HCT116 (cell line): ENCODE results near the gene AP4S1. TPM values are rescaled to one million over a fixed set of nuclear protein-coding genes. Genes with fewer than 3 reads are reported as not detected.
"Not testable (repeated sequence)": the region's sequence is repeated elsewhere in the genome, so short reads cannot be mapped to it uniquely, and the experiment has no call there.

ENCODE experiments used
- ATAC-seq: fragments of 200-7000 bp; cut with Tn5 transposase; 2 replicates; pipeline ENCODE4 v1.9.1; 2020; ENCODE audit warnings: mild to moderate bottlenecking, moderate library complexity
- BruUV-seq: library from RNA; stranded (reverse); fragments of 400-500 nt; replicated peaks from 2 replicates; lab custom pipeline; 2021; lab: Mats Ljungman, UMichigan
- CTCF ChIA-PET: fragments of 300-600 bp; sonication (Branson Sonifier 250); formaldehyde crosslinking; loops from one replicate; lab custom pipeline; 2021; ENCODE audit warnings: antibody characterized with exemption; lab: Charles Lee
- POLR2A ChIA-PET: fragments of 300-600, 350-600 bp; sonication (Branson Sonifier 250); formaldehyde crosslinking; loops from one replicate; lab custom pipeline; 2021; ENCODE audit warnings: antibody characterized with exemption; lab: Charles Lee
- RAD21 ChIA-PET, 2 experiments: fragments of 300-600 bp; sonication (Branson Sonifier 250); formaldehyde crosslinking; loops; one replicate each; lab custom pipeline; 2023; ENCODE audit warnings: low total read pairs in 2 of 2; ENCODE audit not compliant: uncharacterized antibody in 2 of 2, unreplicated experiment in 2 of 2, low non-redundant PET in 1 of 2; lab: Charles Lee
- DNase-seq: peaks from one replicate; pipeline ENCODE4 v3.0.0-alpha.2; 2010; ENCODE audit warnings: low read depth, low spot score
- H2AFZ ChIP-seq: fragments of 200-600 bp; shearing (Covaris generic), sonication (generic); 2 replicates; pipeline ENCODE4 v1.6.1; 2017; ENCODE audit warnings: low read depth, mixed run types, mixed read lengths, antibody characterized with exemption, low read length; ENCODE audit not compliant: poor library complexity, severe bottlenecking
- H3K27ac ChIP-seq: 2 replicates; pipeline ENCODE4 v1.5.1; 2012; ENCODE audit warnings: low read depth, low read length
- H3K27me3 ChIP-seq: fragments of 200-600 bp; sonication (generic); 2 replicates; pipeline ENCODE4 v1.6.1; 2016; ENCODE audit warnings: mixed run types, low read length, mixed read lengths; ENCODE audit not compliant: insufficient read depth
- H3K36me3 ChIP-seq, 2 experiments: fragments of 200-500 bp in 1 of 2; fragments of 200-600 bp in 1 of 2; sonication (Bioruptor generic) in 1 of 2; sonication (generic) in 1 of 2; 2 replicates each; pipeline versions ENCODE4 v1.5.1 to v1.6.1; 2014 to 2016; ENCODE audit warnings: low read length in 2 of 2, inconsistent platforms in 1 of 2, mixed read lengths in 1 of 2, mixed run types in 1 of 2; ENCODE audit not compliant: insufficient read depth in 2 of 2, control insufficient read depth in 1 of 2
- H3K4me1 ChIP-seq, 2 experiments: fragments of 200-600 bp in 1 of 2; sonication (generic) in 1 of 2; 2 replicates each; pipeline versions ENCODE4 v1.5.1 to v1.6.1; 2012 to 2017; ENCODE audit warnings: low read length in 2 of 2, inconsistent platforms in 1 of 2, mild to moderate bottlenecking in 1 of 2, mixed read lengths in 1 of 2, mixed run types in 1 of 2, moderate library complexity in 1 of 2; ENCODE audit not compliant: insufficient read depth in 2 of 2, control insufficient read depth in 1 of 2
- H3K4me2 ChIP-seq: fragments of 200-600 bp; sonication (generic); 2 replicates; pipeline ENCODE4 v1.6.1; 2017; ENCODE audit warnings: mixed run types, low read length, mixed read lengths
- H3K4me3 ChIP-seq, 2 experiments: fragments of 200-600 bp in 1 of 2; sonication (generic) in 1 of 2; replicated peaks in 1 of 2; 2 replicates each; pipeline ENCODE4 v1.5.1; 2011 to 2016; ENCODE audit warnings: low read length in 2 of 2, control low read depth in 1 of 2, low read depth in 1 of 2, mild to moderate bottlenecking in 1 of 2, mixed read lengths in 1 of 2, mixed run types in 1 of 2
- H3K79me2 ChIP-seq: fragments of 200-600 bp; sonication (generic); 2 replicates; pipeline ENCODE4 v1.6.1; 2017; ENCODE audit warnings: mild to moderate bottlenecking, mixed run types, low read length, moderate library complexity, mixed read lengths; ENCODE audit not compliant: insufficient read depth
- H3K9ac ChIP-seq: fragments of 200-600 bp; sonication (generic); 2 replicates; pipeline ENCODE4 v1.6.1; 2016; ENCODE audit warnings: low read length, mixed read lengths
- H3K9me2 ChIP-seq: fragments of 200-600 bp; sonication (generic), shearing (Covaris generic); 2 replicates; pipeline ENCODE4 v1.6.1; 2017; ENCODE audit warnings: mixed run types, mild to moderate bottlenecking, moderate library complexity; ENCODE audit not compliant: insufficient read depth
- H3K9me3 ChIP-seq, 2 experiments: fragments of 200-500 bp in 1 of 2; fragments of 200-600 bp in 1 of 2; sonication (Bioruptor generic) in 1 of 2; sonication (generic) in 1 of 2; 2 replicates each; pipeline ENCODE4 v1.6.1; 2014 to 2017; ENCODE audit warnings: low read length in 2 of 2, mixed read lengths in 2 of 2, inconsistent platforms in 1 of 2, low read depth in 1 of 2, mild to moderate bottlenecking in 1 of 2, mixed run types in 1 of 2, moderate library complexity in 1 of 2; ENCODE audit not compliant: control insufficient read depth in 1 of 2, insufficient read depth in 1 of 2
- H4K20me1 ChIP-seq: fragments of 200-600 bp; sonication (generic), shearing (Covaris generic); 2 replicates; pipeline ENCODE4 v1.6.1; 2017; ENCODE audit warnings: mixed run types, mild to moderate bottlenecking, moderate library complexity; ENCODE audit not compliant: insufficient read depth
- CEBPB ChIP-seq: IDR thresholded peaks from 2 replicates; pipeline ENCODE4 v1.6.1; 2012; ENCODE audit warnings: low read depth
- ELF1 ChIP-seq: IDR thresholded peaks from 2 replicates; pipeline ENCODE4 v1.6.1; 2012; ENCODE audit warnings: low read depth, borderline replicate concordance
- EZH2phosphoT487 ChIP-seq: fragments of 200-600 bp; IDR thresholded peaks from 2 replicates; pipeline ENCODE4 v1.6.1; 2018; ENCODE audit warnings: antibody characterized with exemption, borderline replicate concordance
- POLR2AphosphoS5 ChIP-seq: IDR thresholded peaks from 2 replicates; pipeline ENCODE4 v1.6.1; 2011; ENCODE audit warnings: mild to moderate bottlenecking, low read depth, low read length, moderate library complexity
- RAD21 ChIP-seq: IDR thresholded peaks from 2 replicates; pipeline ENCODE4 v1.6.1; 2012; ENCODE audit warnings: low read depth, mild to moderate bottlenecking
- SIN3A ChIP-seq: IDR thresholded peaks from 2 replicates; pipeline ENCODE4 v1.6.1; 2012; ENCODE audit warnings: low read depth
- SP1 ChIP-seq: IDR thresholded peaks from 2 replicates; pipeline ENCODE4 v1.6.1; 2012; ENCODE audit warnings: low read depth
- TCF7L2 ChIP-seq: IDR thresholded peaks from 2 replicates; pipeline ENCODE4 v1.7.0; 2011; ENCODE audit warnings: borderline replicate concordance, inconsistent platforms; ENCODE audit not compliant: insufficient read depth, insufficient read length; ENCODE audit errors: extremely low read depth
- YY1 ChIP-seq: IDR thresholded peaks from 2 replicates; pipeline ENCODE4 v1.6.1; 2011; ENCODE audit warnings: low read length, low read depth, moderate library complexity, mild to moderate bottlenecking; ENCODE audit not compliant: insufficient replicate concordance; ENCODE audit errors: extremely low read depth
- ZBTB33 ChIP-seq: IDR thresholded peaks from 2 replicates; pipeline ENCODE4 v1.6.1; 2011; ENCODE audit warnings: mild to moderate bottlenecking, low read length, moderate library complexity; ENCODE audit not compliant: insufficient replicate concordance; ENCODE audit errors: extremely low read depth
- ZNF274 ChIP-seq: fragments of 200-500 bp; sonication (Bioruptor generic); IDR thresholded peaks from 2 replicates; pipeline ENCODE4 v1.6.1; 2014; ENCODE audit warnings: mild to moderate bottlenecking, low read depth, low read length, inconsistent platforms
- intact Hi-C: fragments of 100-400 bp; cut with micrococcal nuclease; formaldehyde crosslinking; loops from 2 replicates; pipeline ENCODE4 v1.10.0; 2022
- total RNA-seq: library from RNA; stranded (reverse); gene quantifications from one replicate; pipeline ENCODE4 v1.2.1, GENCODE V29; 2021; ENCODE audit not compliant: unreplicated experiment

AP4S1 gene
- total RNA-seq, 1 experiment from 2014 or later, result 5.0 TPM

GRCh38 chr14:31051023-31051422 lies 25.6 kb downstream of the AP4S1 start:
- Histone ChIP-seq H3K9ac (no peak overlapping the region), H3K4me1 (peaks cover 43 to 44% of the 10 kb centered on the region in 2 experiments), H4K20me1 (no peaks in the 10 kb centered on the region), H3K27me3 (no peaks in the 10 kb centered on the region), H2AFZ (no peak overlapping the region), H3K4me3 (no peak overlapping the region), H3K9me2 (no peaks in the 10 kb centered on the region), H3K79me2 (no peaks in the 10 kb centered on the region), H3K4me2 (no peak overlapping the region), H3K36me3 (no peaks in the 10 kb centered on the region), H3K27ac (no peak overlapping the region), H3K9me3 (no peaks in the 10 kb centered on the region)
- ChIA-PET RAD21 (interaction anchor here in 1 of 2 experiments (0.7 kb wide), 1 partner anchor 75 kb away, joined by 3 read pairs; no protein-coding TSS in a partner anchor), POLR2A (no interaction called here), CTCF (no interaction called here)
- TF ChIP-seq ZNF274, result no peak
- DNase-seq, result no peak
- intact Hi-C loops, result no loop called here
- ATAC-seq, result 0 out of 2 replicates have a peak, but pooled peaks have one; percentile 4
- no TSS peak for BruUV-seq

- H3K27me3 ChIP-seq, result no peaks in the 10 kb centered on the region
- no peak overlapping the region for H2AFZ ChIP-seq
- no peak overlapping the region for H3K9ac ChIP-seq
- H3K4me2 ChIP-seq, result no peak overlapping the region
- CTCF ChIA-PET, result no interaction called here
- POLR2A ChIA-PET, result no interaction called here
- DNase-seq (no peak), ATAC-seq (no peak)
- no TSS peak for BruUV-seq
- H3K4me1 ChIP-seq, result peaks cover 43 to 44% of the 10 kb centered on the region in 2 experiments
- H3K27ac ChIP-seq, result no peak overlapping the region
- H3K79me2 ChIP-seq, result no peaks in the 10 kb centered on the region
- intact Hi-C loops, result no loop called here
- H3K36me3 ChIP-seq, result no peaks in the 10 kb centered on the region
- H3K9me3 ChIP-seq, result no peaks in the 10 kb centered on the region
- H3K4me3 ChIP-seq, result no peak overlapping the region
- TF ChIP-seq TCF7L2 (no peak), ELF1 (no peak), ZBTB33 (no peak), SIN3A (no peak), EZH2phosphoT487 (no peak), POLR2AphosphoS5 (no peak), RAD21 (no peak), CEBPB (no peak), YY1 (no peak), SP1 (no peak)
- RAD21 ChIA-PET, result no interaction called here
- H3K9me2 ChIP-seq, result no peaks in the 10 kb centered on the region
- no peaks in the 10 kb centered on the region for H4K20me1 ChIP-seq
These were observed 26.1 kb downstream of the AP4S1 start for GRCh38 chr14:31051511-31051910.

GRCh38 chr14:31052905-31053586 lies 27.6 kb downstream of the AP4S1 start:
- peaks cover 41 to 44% of the 10 kb centered on the region in 2 experiments for H3K4me1 ChIP-seq
- H4K20me1 ChIP-seq, H3K9me2 ChIP-seq, ATAC-seq, H3K27me3 ChIP-seq, H3K4me2 ChIP-seq, BruUV-seq, H3K79me2 ChIP-seq, H3K9ac ChIP-seq, H3K9me3 ChIP-seq, CTCF ChIA-PET, intact Hi-C loops, DNase-seq, H3K27ac ChIP-seq, H3K4me3 ChIP-seq, H3K36me3 ChIP-seq, H2AFZ ChIP-seq: not testable (repeated sequence)
- ChIA-PET POLR2A (interaction anchor here (0.7 to 0.9 kb wide), 2 partner anchors 15 to 81 kb away, joined by 3 to 4 read pairs; no protein-coding TSS in a partner anchor), RAD21 (interaction anchor here in 1 of 2 experiments (0.6 to 0.7 kb wide), 2 partner anchors 9 to 20 kb away, joined by 3 to 11 read pairs; no protein-coding TSS in a partner anchor)
